OCI-LY7 (cell line): ENCODE data around the gene MFAP5. TPM values are rescaled to one million over a fixed set of nuclear protein-coding genes. Genes with fewer than 3 reads are reported as not detected.

Experiments
- BruUV-seq: library from RNA; stranded (reverse); fragments of 400-500 nt; replicated peaks from 2 replicates; lab custom pipeline; 2021; lab: Mats Ljungman, UMichigan
- CTCF ChIA-PET: fragments of 300-600 bp; sonication (Branson Sonifier 250); formaldehyde crosslinking; loops from one replicate; lab custom pipeline; 2022; ENCODE audit warnings: antibody characterized with exemption; ENCODE audit not compliant: unreplicated experiment; lab: Charles Lee
- POLR2A ChIA-PET: fragments of 300-600 bp; sonication (Branson Sonifier 250); formaldehyde crosslinking; loops from one replicate; lab custom pipeline; 2022; ENCODE audit warnings: antibody characterized with exemption; lab: Charles Lee
- DNase-seq: peaks from one replicate; pipeline ENCODE4 v3.0.0-alpha.2; 2015; ENCODE audit warnings: low spot score
- H2AFZ ChIP-seq: fragments of 200-600 bp; sonication (generic), shearing (Covaris generic); 2 replicates; pipeline ENCODE4 v1.6.1; 2014; ENCODE audit warnings: mild to moderate bottlenecking, antibody characterized with exemption, low read length, moderate library complexity
- H3K27ac ChIP-seq: fragments of 200-600 bp; sonication (generic); 2 replicates; pipeline ENCODE4 v1.5.1; 2014; ENCODE audit warnings: mixed run types, low read depth, mild to moderate bottlenecking, moderate library complexity, low read length, inconsistent platforms; ENCODE audit not compliant: poor library complexity, severe bottlenecking
- H3K36me3 ChIP-seq: fragments of 200-600 bp; sonication (generic); 2 replicates; pipeline ENCODE4 v1.6.1; 2014; ENCODE audit warnings: mild to moderate bottlenecking, antibody characterized with exemption, low read length, moderate library complexity, mixed read lengths; ENCODE audit not compliant: insufficient read depth
- H3K4me1 ChIP-seq: fragments of 200-600 bp; sonication (generic); 2 replicates; pipeline ENCODE4 v1.5.1; 2014; ENCODE audit warnings: mild to moderate bottlenecking, low read length; ENCODE audit not compliant: insufficient read depth, poor library complexity, severe bottlenecking
- H3K4me2 ChIP-seq: fragments of 200-600 bp; sonication (generic); 2 replicates; pipeline ENCODE4 v1.6.1; 2014; ENCODE audit warnings: mild to moderate bottlenecking, low read length
- H3K4me3 ChIP-seq: fragments of 200-600 bp; sonication (generic); 2 replicates; pipeline ENCODE4 v1.5.1; 2014; ENCODE audit warnings: mild to moderate bottlenecking, low read depth, low read length; ENCODE audit not compliant: poor library complexity, severe bottlenecking
- H3K79me2 ChIP-seq: fragments of 200-600 bp; sonication (generic); 2 replicates; pipeline ENCODE4 v1.6.1; 2016; ENCODE audit warnings: low read depth, mild to moderate bottlenecking, low read length, moderate library complexity, mixed read lengths; ENCODE audit not compliant: insufficient read depth
- H3K9me2 ChIP-seq: fragments of 200-600 bp; sonication (generic); 2 replicates; pipeline ENCODE4 v1.6.1; 2016; ENCODE audit warnings: mild to moderate bottlenecking, low read length, mixed read lengths; ENCODE audit not compliant: insufficient read depth
- H3K9me3 ChIP-seq: fragments of 200-600 bp; sonication (generic); 2 replicates; pipeline ENCODE4 v1.6.1; 2014; ENCODE audit warnings: mild to moderate bottlenecking, mixed run types, low read length, mixed read lengths
- H4K20me1 ChIP-seq: fragments of 200-600 bp; sonication (generic); 2 replicates; pipeline ENCODE4 v1.6.1; 2014; ENCODE audit warnings: mild to moderate bottlenecking, antibody characterized with exemption, low read length, moderate library complexity, mixed read lengths; ENCODE audit not compliant: insufficient read depth
- EZH2phosphoT487 ChIP-seq: fragments of 200-600 bp; sonication (generic); IDR thresholded peaks from 2 replicates; pipeline ENCODE4 v1.6.1; 2018; ENCODE audit warnings: low read depth, borderline replicate concordance, mild to moderate bottlenecking, mixed run types, antibody characterized with exemption, low read length, moderate library complexity, mixed read lengths
- intact Hi-C: fragments of 100-400 bp; cut with micrococcal nuclease; formaldehyde crosslinking; loops from one replicate; pipeline ENCODE4 v1.10.0; 2022; ENCODE audit not compliant: unreplicated experiment
- total RNA-seq, 2 experiments: library from RNA; depleted of rRNA in 1 of 2; stranded (reverse); fragments of >200 nt in 1 of 2; shearing (Covaris generic) in 1 of 2; gene quantifications; 2 replicates each; pipeline ENCODE4 v1.2.3, GENCODE V29; 2014 to 2022
- TF ChIP-seq, protein P1 (sequence below): fragments of 200-600 bp; sonication (generic); conservative IDR thresholded peaks from 2 replicates; pipeline ENCODE4 v1.5.1; 2014; ENCODE audit warnings: mild to moderate bottlenecking, antibody characterized with exemption, low read length, moderate library complexity, mixed read lengths

Gene MFAP5
- total RNA-seq, 2 experiments from 2014 or later: not detected

DNA sequence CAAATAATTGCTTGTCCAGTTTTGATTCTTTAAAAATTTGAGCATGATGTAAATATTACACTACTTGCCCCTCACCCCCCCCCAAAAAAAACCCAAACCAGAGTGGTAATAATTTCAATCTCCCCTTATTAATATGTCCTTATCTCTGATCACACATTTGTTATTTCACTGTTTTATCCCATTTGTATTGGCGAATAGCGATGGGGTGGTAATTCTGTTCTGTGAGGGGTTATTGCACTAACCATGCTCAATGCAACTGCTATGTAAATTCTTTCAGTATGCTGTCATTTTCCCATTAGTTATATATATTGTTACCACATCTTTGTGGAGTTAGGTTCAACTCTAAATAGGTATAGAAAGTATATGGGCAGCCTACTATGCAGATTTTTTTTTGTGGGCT lies 36.3 kb upstream of the MFAP5 start:
- H3K27ac ChIP-seq: peak overlapping the region; percentile 100
- DNase-seq: no peak
- CTCF ChIA-PET: no interaction called here
- peak overlapping the region; percentile 86 for H3K4me3 ChIP-seq
- peaks cover 67% of the 10 kb centered on the region for H3K4me1 ChIP-seq
- peaks cover 42% of the 10 kb centered on the region for H3K36me3 ChIP-seq
- no peak overlapping the region for H2AFZ ChIP-seq
- H3K9me3 ChIP-seq: no peaks in the 10 kb centered on the region
- peaks cover 34% of the 10 kb centered on the region for H4K20me1 ChIP-seq
- intact Hi-C loops: loop anchor here (5.0 to 10.0 kb wide), 3 partner anchors 248 to 1696 kb away; partner anchors contain the start of genes CLECL1, KLRK1 and M6PR
- POLR2A ChIA-PET: no interaction called here
- H3K4me2 ChIP-seq: peak overlapping the region; percentile 94
- H3K79me2 ChIP-seq: peaks cover 63% of the 10 kb centered on the region
- BruUV-seq: no TSS peak
- no peaks in the 10 kb centered on the region for H3K9me2 ChIP-seq
- TF ChIP-seq, protein P1, sequence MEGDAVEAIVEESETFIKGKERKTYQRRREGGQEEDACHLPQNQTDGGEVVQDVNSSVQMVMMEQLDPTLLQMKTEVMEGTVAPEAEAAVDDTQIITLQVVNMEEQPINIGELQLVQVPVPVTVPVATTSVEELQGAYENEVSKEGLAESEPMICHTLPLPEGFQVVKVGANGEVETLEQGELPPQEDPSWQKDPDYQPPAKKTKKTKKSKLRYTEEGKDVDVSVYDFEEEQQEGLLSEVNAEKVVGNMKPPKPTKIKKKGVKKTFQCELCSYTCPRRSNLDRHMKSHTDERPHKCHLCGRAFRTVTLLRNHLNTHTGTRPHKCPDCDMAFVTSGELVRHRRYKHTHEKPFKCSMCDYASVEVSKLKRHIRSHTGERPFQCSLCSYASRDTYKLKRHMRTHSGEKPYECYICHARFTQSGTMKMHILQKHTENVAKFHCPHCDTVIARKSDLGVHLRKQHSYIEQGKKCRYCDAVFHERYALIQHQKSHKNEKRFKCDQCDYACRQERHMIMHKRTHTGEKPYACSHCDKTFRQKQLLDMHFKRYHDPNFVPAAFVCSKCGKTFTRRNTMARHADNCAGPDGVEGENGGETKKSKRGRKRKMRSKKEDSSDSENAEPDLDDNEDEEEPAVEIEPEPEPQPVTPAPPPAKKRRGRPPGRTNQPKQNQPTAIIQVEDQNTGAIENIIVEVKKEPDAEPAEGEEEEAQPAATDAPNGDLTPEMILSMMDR: no peak
- no peak for TF ChIP-seq EZH2phosphoT487

DNA sequence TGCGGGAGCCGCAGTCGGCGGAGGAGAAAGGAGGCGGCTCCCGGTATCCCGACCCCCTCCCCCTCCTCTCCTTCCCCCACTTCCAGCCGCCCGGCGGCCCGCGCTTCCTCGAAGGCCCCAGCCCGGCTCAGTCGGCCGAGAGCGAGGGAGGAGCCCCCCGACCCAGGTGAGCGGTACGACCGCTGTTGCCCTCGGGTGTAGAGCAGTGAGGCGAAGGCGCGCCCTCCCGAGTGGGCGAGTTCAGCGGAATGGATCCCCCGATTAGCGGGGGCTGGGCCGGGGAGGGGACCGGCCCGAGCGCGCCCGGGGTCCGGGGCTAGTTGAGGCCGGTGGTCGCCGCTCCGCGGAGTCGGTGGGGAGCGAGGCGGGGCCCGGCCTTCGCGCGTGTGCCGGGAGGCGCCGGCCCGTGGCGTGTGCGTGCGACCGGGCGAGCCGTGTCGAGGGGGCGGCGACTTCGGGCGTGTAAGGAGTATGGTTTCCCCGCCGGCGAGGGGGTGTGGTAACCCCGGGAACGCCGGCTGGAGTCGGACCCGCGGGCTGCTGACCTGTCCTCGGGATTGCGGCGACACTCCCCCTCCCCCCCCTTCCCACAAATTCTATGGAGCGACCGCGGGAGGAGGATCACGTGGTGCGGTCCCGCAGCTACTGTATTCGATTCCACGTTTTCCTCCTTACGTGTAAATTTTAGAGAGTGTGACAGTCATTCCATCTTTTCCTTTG lies 35.7 kb upstream of the MFAP5 start:
- TF ChIP-seq, protein P1: no peak
- TF ChIP-seq EZH2phosphoT487: no peak
- Histone ChIP-seq H3K36me3 (peaks cover 36% of the 10 kb centered on the region), H3K4me3 (peak overlapping the region; percentile 86), H2AFZ (no peak overlapping the region), H3K79me2 (peaks cover 57% of the 10 kb centered on the region), H3K4me2 (peak overlapping the region; percentile 94), H3K9me3 (no peaks in the 10 kb centered on the region), H4K20me1 (peaks cover 28% of the 10 kb centered on the region), H3K9me2 (no peaks in the 10 kb centered on the region), H3K27ac (peak overlapping the region; percentile 100), H3K4me1 (peaks cover 71% of the 10 kb centered on the region)
- intact Hi-C loops: loop anchor here (5.0 to 10.0 kb wide), 3 partner anchors 249 to 1697 kb away; partner anchors contain the start of genes CLECL1, KLRK1 and M6PR
- ChIA-PET POLR2A (interaction anchor here (0.6 to 1.5 kb wide), 7 partner anchors 11 to 440 kb away, joined by 3 to 5 read pairs (median 3); no protein-coding TSS in a partner anchor), CTCF (interaction anchor here (1.0 kb wide), 1 partner anchor 87 kb away, joined by 3 read pairs; no protein-coding TSS in a partner anchor)
- BruUV-seq: no TSS peak
- DNase-seq: peak; percentile 60
